Activated CD4-positive, alpha-beta T cell treated with anti-CD3 and anti-CD28 coated beads for 1 hour (primary cell): ENCODE measurements around the gene NR1D2.
"Not testable (repeated sequence)": the region's sequence is repeated elsewhere in the genome, so short reads cannot be mapped to it uniquely, and the experiment has no call there.

Experiments used
- DNase-seq: peaks from one replicate; pipeline ENCODE4 v3.0.0-alpha.2; 2020

NR1D2 gene

DNA sequence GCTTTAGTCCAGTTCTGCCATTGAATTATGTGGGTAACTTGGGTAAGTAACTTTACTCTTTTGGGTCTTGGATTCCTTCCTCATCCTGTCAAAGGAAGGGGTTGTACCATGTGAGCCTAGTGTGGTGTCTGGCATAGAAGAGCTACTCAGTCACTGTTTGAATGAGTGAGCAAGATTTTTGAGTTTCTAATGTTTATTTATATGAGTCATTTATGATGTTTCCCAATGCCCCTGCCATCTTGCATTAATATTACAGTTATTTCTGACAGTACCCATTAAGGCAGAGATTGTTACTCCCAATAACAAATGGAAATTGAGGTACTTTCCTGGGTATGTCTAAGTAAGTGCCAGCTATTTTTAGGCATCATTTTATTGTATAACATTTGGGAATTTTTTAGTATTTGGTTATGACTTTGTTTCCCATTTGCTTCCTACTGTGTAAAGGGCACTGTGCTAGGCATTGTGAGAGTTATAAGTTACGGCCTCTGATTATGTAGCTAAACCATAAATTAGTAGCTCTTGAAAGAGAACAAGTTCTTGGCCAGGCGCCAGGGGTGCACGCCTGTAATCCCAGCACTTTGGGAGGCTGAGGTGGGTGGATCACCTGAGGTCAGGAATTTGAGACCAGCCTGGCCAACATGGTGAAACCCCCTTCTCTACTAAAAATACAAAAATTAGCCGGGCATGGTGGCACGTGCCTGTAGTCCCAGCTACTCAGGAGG, 23.5 kb downstream of the NR1D2 start:
- DNase-seq: no peak

DNA sequence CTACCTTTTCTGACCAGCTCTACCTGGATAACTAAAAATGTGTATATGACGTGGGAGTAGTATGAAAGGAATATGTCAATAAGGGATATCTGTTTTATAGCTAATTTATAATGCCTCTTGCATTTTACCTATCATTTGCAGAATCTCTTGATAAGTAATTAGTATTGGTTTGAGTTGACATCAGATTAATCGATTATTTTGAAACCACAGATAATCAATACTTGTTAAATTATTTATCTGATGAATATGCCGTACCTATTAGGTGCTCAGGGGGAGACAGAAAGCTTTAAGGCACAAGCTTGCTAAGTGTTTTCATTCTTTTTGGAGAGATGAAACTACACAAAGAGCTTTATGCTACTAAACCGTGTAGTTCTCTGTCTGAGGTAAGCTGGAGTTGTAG, 24.3 kb downstream of the NR1D2 start:
- no peak for DNase-seq

DNA sequence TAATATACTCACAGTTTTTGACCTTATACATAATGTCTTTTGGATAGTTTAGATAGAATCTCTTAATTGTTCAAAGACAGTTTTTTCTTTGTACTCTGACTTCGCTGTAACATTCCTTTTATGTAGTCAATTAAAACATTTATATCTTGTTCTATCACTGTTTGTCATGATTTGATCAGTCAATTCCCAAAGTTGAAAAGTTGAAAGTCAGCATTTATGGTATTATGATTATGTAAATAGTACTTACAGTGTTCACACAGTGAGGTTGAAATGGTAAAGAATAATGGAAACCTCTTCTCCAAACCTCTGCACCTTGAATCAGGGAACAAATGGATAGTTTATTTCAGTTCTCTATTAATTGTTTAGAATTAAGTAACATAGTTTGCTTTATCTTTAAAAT, 26.6 kb downstream of the NR1D2 start:
- no peak for DNase-seq

DNA sequence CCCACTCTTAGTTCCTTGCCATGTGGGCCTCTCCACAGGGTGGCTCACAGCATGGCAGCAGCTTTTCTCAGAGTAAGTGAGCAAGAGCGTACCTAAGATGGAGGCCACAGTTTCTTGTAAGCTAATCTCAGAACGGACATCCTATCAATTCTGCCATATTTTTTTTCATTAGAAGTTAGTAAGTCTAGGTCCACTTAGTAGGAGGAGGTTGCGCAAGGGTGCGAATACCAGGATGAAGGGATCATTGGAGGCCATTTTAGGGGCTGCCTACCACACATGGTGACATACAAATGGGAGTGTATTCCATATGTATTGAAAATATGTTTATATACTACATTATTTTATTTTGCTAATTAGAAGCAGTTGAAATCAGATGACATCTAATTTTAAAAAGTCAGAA, 31.5 kb downstream of the NR1D2 start:
- DNase-seq: no peak

DNA sequence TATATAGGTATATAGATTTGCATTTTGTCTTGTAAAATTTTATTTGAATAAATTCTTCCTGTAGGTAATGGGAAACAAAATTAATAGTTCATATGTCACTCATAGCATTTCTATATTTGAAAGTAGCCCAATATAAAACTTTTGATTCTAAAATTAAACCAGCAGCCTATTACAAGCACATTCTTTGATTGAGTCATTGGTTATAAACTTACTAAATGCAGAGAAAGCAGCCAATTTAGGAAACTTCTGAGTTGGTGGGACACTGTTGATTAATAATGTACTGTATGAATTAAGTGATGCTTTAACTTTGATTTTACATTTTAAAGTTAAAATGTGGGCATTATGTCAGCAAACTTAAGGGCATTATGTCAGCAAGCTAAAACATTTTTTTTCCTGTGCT, 34.5 kb downstream of the NR1D2 start:
- no peak for DNase-seq

DNA sequence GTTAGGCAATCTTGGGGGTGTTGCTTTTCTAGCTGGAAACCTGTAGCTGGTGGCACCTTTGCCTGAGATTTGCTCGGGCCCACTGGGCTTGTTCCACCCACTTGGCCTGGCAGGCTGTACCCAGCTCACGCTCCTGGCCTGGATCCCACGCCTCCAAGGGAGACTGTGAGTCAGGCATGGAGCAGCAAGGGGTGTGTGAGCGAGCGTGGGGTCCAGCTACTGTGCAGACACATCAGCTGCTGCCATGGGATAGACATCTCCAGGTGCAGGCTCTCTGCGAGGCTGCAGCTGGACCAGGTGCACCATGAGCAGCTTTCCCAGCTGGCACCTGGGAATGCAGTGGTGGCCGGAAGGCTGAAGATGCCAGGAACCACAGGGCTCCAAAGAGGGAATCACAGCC, 36.0 kb downstream of the NR1D2 start:
- DNase-seq: no peak

DNA sequence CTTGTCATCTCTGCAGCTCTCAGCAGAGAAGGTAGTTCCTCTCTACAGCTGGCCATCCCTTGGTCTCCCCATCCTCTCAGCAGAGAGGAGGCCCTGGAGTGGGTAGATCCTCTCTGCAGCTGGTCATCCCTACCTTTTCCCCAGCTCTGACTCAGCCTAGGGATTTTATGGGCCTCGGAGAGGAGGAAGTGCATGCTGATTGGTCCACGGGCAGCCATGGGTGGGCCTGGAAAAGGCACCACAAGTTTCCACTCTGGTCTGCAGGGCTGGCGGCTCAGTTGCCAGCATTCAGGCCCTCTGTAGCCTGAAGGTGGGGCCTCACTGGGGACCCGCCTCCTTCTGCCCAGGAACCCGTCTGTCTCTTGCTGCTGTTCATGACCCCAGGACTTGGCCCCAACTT, 36.9 kb downstream of the NR1D2 start:
- no peak for DNase-seq

DNA sequence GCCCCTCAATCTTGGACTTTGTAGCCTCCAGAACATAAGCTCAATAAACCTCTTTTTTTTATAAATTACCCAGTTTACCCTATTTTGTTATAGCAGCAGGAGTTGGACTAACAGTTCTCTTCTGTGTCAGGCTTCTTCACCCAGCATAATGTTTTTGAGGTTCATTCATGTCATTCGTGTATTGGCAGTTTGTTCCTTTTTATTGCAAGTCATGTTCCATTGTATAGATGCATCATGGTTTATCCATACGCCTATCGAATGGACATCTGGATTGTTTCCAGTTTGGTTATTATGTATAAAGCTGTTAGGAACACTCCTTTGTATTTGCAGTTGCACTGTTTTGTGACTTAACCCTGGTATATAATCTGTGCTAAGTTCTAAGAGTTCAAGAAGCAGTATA, 39.8 kb downstream of the NR1D2 start:
- no peak for DNase-seq

DNA sequence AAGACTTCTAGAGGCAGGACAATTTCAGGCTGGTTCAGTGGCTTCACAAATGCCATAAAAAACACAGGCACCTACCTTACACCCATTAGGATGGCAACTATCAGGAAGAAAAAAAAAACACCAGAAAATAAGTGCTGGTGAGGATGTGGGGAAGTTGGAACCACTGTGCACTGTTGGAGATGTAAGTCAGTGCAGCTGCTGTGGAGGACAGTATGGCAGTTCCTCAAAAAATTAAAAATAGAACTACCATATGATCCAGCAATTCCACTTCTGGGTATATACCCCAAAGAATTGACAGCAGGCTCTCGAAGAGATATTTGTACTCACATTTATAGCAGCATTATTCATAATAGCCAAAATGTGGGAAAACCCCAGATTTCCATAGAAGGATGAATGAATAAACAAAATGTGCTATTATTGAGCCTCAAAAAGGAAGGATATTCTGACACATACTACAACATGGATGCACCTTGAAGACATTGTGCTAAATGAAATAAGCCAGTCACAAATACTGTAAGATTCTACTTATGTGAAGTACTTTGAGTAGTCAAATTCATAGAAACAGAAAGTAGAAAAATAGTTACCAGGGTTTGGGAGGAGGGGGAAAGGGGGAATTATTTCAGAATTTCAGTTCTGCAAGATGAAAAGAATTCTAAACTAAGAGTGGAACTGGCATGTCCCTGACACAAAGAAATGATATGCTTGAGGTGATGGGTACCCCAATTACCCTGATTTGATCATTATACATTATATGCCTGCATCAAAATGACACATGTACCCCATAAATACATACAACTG, 40.9 kb downstream of the NR1D2 start:
- DNase-seq: no peak

DNA sequence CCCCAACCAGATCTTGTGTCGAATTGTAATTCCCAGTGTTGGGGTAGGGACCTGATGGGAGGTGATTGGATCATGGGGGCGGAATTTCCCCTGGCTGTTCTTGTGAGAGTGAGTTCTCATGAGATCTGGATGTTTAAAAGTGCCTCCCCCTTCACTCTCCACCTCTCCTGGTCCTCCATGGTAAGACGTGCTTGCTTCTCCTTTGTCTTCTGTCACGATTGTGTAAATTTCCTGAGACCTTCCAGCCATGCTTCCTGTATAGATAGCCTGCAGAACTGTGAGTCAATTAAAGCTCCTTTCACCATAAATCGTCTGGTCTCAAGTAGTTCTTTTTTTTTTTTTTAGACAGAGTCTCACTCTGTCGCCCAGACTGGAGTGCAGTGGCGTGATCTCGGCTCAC, 42.3 kb downstream of the NR1D2 start:
- DNase-seq: no peak

DNA sequence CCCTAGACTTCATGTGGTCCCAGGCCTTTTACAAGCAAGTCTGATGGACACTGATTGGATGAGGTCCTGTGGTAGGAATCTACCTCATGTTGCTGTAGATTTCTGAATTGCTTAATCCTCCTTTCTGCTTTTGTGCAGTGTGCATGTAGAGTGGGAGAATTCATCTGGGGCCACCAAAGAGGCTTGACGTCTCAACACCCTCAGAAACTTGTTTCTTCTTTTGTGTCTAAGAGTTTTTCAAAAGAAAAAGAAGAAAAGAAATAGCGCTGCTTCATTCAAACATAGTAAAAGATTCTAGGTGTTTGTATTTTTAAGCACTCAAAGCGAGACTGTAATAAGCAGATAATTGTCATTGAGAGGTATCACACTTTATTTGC, 46.2 kb downstream of the NR1D2 start:
- no peak for DNase-seq

DNA sequence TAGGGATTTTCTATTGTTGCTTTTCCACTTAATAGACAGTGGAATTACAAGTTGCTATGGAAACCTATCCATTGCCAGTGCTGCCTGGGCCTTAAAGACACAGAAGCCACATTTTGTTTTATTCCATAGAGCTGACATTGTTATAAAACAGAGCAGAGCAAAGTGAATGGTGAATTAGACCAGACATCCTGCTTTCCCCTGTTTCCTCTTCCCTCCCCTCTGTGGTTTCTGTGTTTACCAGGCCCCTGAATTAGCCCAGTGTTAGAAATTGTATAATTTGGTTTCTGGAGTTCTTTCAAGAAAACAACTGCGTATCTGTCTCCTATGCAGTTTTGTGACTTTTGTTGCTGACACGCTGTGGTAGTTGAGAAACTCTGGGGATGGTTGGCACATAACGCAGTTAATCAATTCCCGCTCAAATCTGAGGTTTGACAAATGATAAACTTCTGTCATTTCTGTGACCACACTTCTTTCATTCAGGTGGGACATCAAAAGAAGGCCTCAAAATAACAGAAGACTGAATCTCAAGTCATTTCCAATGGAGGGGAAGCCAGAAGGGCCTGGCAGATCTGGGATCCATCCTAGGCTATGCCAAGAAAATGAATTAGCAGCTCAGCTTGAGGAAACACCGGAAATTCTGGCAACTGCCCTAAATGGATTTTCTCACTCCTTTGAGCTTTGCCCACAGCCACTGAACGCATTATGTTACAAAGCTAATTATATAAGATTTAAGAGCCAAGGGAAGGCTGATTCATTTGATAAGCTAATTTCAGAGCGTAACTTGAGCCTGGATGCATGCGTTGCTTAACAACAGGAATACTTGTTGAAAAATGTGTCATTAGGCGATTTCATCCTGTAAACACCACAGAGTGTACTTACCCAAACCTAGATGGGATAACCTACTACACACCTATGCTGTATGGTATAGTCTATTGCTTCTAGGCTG, 46.9 kb downstream of the NR1D2 start:
- no peak for DNase-seq

DNA sequence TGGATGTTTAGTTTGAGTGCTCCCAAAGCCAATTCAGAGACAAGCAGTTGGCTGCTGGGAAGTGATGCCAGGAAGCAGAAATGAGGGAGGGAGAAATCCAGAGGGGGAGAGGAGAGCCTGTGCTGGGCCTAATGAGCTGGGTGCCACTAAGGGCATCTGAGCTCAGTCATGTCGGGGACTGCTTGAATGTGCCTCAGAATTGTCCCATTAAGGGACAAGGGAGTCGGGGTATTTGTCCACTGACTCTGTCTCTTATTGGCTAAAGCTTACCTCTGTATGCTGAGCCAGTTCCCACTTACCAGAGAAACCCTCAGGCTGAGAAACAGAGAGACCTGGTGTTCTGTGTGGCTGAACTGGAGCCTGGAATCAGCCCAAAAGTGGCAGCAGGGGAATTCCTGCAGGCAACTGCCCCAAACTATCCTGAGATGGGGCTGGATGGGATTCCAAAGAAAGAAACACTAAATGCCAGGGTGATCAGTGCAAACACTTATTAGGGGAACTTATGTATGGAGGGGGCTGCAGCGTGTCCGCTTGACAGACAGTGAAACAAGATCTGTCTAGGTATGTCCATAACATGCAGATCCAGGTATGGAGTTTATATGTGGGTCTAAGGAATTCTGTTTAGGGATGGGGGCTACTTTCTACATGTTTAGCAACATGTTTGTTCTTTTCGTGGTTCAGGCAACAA, 48.6 kb downstream of the NR1D2 start:
- no peak for DNase-seq

DNA sequence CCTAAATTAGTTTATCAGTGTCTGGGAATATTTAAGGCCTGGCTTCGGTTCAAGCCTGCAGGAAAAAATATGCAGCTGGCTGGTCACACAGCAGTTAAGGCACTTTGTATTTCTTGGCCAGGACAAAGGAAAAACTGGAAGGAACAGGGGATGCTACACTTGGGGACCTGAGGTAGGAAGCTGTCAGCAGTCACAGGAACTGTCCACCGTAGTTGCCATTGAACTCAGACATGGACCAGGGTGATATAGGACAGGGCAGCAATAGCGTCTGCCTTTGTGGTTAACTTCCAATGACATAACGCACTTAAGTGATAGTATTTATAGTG, 49.1 kb downstream of the NR1D2 start:
- no peak for DNase-seq

DNA sequence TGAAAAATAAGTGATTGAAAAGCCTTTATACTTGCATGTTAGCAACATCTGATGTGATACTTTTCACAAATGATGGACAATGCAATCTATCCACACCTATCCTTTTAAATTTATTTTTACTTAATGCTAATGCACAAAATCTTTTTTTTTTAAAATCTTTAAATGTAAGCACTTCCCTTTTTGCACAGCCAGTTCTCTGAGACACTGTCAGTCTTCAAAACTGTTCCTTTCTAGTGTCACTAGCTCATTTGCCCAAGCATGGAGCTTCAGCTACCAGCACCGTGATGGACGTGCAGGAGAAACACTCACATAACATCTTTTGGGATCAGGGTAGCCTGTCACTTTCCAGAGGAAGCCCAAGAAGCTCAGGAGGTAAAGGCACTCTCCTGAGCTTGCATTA, 50.1 kb downstream of the NR1D2 start:
- DNase-seq: no peak

DNA sequence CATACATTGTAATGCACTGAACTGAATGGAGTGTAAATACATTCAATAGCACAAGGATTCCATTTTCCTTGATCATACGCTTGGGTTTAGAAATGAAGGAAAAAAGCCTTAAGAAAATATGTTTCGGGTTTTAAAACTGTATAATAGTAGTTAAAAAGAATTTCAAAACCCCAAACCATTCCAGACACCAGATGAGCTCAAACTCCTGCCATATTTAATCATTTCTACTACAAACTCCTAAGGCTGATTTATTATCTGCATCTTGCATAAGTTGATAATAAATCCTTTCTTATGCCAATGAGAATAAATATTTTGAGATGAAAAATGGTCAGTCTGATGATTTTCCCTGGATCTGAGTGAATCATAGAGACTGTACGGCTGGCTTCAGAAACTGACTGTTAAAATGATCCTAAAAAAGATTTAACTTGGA, 51.0 kb downstream of the NR1D2 start:
- no peak for DNase-seq

DNA sequence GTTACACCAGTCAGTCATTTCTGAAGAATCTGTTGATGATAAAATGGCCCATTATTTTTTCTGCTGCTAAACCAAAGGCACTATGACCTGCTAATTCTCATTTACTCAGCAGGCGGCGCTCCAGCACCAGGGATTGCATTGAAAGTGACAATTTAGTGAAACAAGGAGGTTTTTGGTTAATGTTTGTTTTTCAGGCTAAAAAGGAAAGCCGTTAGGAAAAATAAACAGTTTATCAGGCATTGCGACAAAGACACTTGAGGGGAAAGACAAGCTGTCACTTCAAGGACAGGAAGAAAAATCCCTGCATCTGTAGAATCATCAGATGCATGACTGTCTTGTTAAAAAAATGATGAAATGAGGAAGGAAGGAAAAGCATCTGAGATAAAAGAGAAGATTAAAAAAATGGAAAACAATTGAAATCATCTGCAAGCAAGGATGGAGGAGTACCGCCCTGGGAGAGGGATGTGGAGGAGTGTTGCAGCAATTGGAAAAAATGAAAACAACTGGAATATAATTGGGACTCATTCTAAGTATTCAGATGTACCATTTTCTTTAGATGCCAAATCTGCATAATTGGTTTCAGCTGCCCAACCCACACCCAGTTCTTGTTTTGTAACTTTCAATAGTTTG, 54.0 kb downstream of the NR1D2 start:
- DNase-seq: peak; percentile 16

DNA sequence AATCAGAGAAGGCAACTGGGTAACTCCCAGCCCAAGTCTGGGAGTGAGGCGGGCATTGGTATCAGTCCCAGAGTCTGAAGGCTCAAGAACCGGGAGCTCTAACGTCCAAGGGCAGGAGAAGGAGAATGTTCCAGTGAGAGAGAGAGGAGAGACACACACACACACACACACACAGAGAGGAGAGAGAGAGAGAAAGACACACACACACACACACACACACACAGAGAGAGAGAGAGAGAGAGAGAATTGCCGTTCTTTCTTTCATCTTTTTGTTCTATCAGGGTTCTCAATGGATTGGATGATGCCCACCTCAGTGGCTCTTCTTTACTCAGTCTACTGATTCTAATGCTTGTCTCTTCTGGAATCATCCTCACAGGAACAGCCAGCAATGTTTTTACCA, 57.0 kb downstream of the NR1D2 start:
- DNase-seq: no peak

DNA sequence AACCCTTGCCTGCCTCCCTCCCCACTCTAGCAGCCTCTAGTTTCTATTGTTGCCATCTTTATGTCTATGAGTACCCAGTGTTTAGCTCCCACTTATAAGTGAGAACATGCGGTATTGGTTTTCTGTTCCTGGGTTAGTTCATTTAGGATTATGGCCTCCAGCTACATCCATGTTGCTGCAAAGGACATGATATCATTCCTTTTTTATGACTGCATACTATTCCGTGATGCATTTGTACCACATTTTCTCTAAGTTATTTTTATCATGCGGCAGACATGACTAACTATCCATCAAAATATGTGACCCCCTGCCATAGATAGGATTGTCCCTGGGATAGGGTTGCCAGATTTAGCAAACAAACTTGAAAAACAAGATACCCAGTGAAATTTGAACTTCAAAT, 58.4 kb downstream of the NR1D2 start:
- no peak for DNase-seq

DNA sequence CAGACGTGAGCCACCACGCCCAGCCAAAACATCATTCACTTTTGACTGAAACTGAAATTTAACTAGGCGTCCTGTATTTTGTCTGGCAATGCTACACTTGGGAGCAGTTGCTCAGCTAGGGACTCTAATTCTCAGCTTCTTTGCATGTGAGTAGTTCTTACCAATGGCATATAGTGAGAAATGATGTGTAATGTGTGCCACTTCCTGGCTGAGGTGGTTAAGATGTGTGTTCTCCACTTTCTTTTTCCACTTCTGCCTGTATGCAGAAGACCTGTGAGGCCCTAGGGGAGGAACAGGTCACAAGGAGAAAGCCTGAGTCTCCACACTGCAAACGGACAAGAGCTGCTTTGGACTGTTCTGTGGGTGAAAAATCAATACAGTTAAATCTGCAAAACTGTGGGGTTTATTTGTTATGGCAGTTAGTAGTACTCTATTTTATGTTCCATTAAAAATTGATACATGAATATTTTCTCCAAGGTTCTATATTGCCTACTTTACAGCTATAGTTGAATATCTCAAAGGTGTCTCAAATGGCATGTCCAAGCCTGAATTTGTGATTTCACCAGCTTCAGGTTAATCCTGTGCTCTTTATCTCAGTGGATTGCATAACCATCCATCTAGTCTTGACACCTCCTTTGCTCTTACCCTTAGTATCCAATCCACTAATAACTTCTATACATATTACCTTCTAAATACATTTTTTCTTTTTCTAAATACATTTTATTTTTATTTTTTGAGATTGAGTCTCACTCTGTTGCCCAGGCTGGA, 59.3 kb downstream of the NR1D2 start:
- no peak for DNase-seq

DNA sequence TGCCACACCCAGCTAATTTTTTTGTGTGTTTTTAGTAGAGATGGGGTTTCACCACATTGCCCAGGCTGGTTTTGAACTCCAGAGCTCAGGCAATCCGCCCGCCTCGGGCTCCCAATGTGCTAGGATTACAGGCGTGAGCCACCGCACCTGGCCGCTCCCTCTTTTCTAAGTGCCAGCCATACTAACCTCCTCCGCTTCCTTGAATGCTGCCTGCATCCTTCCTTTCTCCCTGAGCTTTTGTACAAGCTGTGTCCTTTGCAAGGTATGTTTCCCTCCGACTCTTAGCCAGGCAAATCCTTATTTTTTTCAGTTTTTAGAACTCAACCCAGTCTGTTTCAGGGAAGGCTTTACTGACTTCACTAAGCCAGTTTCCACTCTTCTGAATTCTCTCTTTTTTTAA, 60.6 kb downstream of the NR1D2 start:
- DNase-seq: no peak

DNA sequence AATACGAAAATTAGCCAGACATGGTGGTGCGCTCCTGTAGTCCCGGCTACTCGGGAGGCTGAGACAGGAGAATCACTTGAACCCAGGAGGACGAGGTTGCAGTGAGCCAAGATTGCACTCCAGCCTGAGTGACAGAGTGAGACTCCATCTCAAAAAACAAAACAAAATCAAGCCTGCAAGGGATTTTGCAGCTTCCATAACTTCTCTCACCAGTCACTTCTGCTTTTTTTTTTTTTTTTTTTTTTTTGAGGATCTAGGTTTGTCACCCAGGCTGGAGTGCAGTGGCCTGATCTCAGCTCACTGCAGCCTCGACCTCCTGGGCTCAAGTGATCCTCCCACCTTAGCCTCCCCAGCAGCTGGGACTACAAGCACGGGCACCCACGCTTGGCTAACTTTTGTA, 65.7 kb downstream of the NR1D2 start:
- not testable (repeated sequence) for DNase-seq
